ENCODE results near the gene RERG.
A peak's percentile ranks its signal among the peaks of the same experiment; 100 is the strongest.

DNA sequence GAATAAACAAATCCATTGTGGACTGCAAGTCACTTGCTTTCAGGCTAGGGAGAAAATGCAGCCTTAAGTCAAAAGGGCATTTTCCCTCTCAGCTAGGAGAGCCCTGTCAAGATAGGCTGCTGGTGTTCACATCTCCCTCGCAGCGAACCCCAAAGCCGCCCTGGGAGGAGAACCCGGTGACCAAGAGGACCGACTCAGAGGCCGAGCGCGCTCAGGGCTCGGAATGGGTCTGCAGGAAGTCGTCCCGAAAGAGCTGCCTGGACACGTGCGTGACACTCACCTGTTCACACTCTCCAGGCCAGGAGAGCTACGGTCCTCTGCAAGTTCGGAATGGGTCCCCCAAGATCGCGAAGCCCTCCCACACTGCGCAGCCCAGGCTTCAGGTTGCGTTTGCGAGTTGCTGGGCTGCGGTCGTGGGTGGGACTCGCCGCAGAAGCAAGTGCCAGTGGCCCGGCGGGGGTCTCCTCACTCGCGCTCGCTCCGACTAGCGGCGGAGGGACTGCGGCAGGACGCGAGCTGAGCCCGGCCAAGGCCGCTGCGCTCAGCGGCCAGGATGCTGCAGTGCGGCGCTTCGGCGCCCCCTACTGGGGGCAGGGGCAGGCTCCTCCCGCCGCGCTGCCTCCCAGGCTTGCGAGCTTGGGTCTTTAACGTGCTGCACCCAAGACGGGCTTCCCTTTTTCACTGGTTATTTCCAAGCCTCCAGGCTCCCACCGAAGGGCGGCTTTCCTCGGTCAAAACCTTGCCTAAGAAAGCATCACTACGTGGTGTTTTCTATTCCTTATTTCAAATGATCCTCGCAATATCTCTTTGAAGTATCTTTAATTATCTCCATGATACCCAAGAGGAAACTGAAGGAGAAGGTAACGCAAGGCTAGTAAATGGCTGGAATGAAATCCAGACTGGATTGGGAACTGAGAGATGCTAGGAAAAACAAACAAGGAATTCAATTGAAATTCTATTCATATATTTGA lies at the start of gene RERG:
- TF ChIP-seq, protein P1, sequence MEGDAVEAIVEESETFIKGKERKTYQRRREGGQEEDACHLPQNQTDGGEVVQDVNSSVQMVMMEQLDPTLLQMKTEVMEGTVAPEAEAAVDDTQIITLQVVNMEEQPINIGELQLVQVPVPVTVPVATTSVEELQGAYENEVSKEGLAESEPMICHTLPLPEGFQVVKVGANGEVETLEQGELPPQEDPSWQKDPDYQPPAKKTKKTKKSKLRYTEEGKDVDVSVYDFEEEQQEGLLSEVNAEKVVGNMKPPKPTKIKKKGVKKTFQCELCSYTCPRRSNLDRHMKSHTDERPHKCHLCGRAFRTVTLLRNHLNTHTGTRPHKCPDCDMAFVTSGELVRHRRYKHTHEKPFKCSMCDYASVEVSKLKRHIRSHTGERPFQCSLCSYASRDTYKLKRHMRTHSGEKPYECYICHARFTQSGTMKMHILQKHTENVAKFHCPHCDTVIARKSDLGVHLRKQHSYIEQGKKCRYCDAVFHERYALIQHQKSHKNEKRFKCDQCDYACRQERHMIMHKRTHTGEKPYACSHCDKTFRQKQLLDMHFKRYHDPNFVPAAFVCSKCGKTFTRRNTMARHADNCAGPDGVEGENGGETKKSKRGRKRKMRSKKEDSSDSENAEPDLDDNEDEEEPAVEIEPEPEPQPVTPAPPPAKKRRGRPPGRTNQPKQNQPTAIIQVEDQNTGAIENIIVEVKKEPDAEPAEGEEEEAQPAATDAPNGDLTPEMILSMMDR (conservative IDR thresholded peaks at IDR 0.05 in 1 of 2, IDR thresholded peaks at IDR 0.05 in 1 of 2; ENCODE audit: extremely low read depth in 1 of 2, insufficient read depth in 1 of 2, low read depth in 1 of 2, low read length in 2 of 2) = peak; percentile 73 to 99
- TF ChIP-seq EZH2 (IDR thresholded peaks at IDR 0.05; ENCODE audit: borderline replicate concordance, low read length) = peak; percentile 23

Measured in mammary epithelial cell (primary cell).